OCI-LY1 (cell line): ENCODE data around the gene MICB.
"Not testable (repeated sequence)": the region's sequence is repeated elsewhere in the genome, so short reads cannot be mapped to it uniquely, and the experiment has no call there.

ENCODE experiments used
- H2AFZ ChIP-seq: fragments of 200-600 bp; sonication (generic), shearing (Covaris generic); 2 replicates; pipeline ENCODE4 v1.6.0; 2014; ENCODE audit warnings: antibody characterized with exemption, mild to moderate bottlenecking, low read length
- H3F3A ChIP-seq: fragments of 200-600 bp; sonication (generic), shearing (Covaris generic); 2 replicates; pipeline ENCODE4 v1.6.0; 2014; ENCODE audit warnings: mild to moderate bottlenecking, antibody characterized with exemption, low read length, moderate library complexity; ENCODE audit not compliant: insufficient read depth
- H3K27ac ChIP-seq: fragments of 200-600 bp; sonication (generic); 2 replicates; pipeline ENCODE4 v1.5.1; 2014; ENCODE audit warnings: low read length, mixed run types, mild to moderate bottlenecking, low read depth; ENCODE audit not compliant: poor library complexity, severe bottlenecking
- H3K27me3 ChIP-seq: fragments of 200-600 bp; sonication (generic); 2 replicates; pipeline ENCODE4 v1.6.0; 2014; ENCODE audit warnings: antibody characterized with exemption, mild to moderate bottlenecking, low read length, moderate library complexity; ENCODE audit not compliant: insufficient read depth
- H3K36me3 ChIP-seq: fragments of 200-600 bp; sonication (generic); 2 replicates; pipeline ENCODE4 v1.6.1; 2014; ENCODE audit warnings: mild to moderate bottlenecking, antibody characterized with exemption, low read length, moderate library complexity, mixed read lengths; ENCODE audit not compliant: insufficient read depth
- H3K4me1 ChIP-seq: fragments of 200-600 bp; sonication (generic); 2 replicates; pipeline ENCODE4 v1.5.1; 2014; ENCODE audit warnings: mild to moderate bottlenecking, low read length, moderate library complexity; ENCODE audit not compliant: insufficient read depth, severe bottlenecking
- H3K4me2 ChIP-seq: fragments of 200-600 bp; sonication (generic), shearing (Covaris generic); 2 replicates; pipeline ENCODE4 v1.6.1; 2014; ENCODE audit warnings: low read length
- H3K4me3 ChIP-seq: fragments of 200-600 bp; sonication (generic); 2 replicates; pipeline ENCODE4 v1.5.1; 2014; ENCODE audit warnings: low read length, low read depth, mild to moderate bottlenecking, mixed read lengths; ENCODE audit not compliant: poor library complexity, severe bottlenecking
- H3K79me2 ChIP-seq: fragments of 200-600 bp; shearing (Covaris generic); 2 replicates; pipeline ENCODE4 v1.6.1; 2016; ENCODE audit warnings: mixed run types, low read length, mixed read lengths; ENCODE audit not compliant: insufficient read depth
- H3K9ac ChIP-seq: fragments of 200-600 bp; sonication (generic), shearing (Covaris generic); 2 replicates; pipeline ENCODE4 v1.6.1; 2014; ENCODE audit warnings: mild to moderate bottlenecking, low read length, mixed read lengths
- H3K9me2 ChIP-seq: fragments of 200-600 bp; sonication (generic), shearing (Covaris generic); 2 replicates; pipeline ENCODE4 v1.6.1; 2014; ENCODE audit warnings: low read depth, mild to moderate bottlenecking, low read length, mixed read lengths
- H3K9me3 ChIP-seq: fragments of 200-600 bp; shearing (Covaris generic); 2 replicates; pipeline ENCODE4 v1.6.1; 2014; ENCODE audit warnings: low read length, mixed read lengths
- H4K20me1 ChIP-seq: fragments of 200-600 bp; sonication (generic), shearing (Covaris generic); 2 replicates; pipeline ENCODE4 v1.6.0; 2016; ENCODE audit warnings: mild to moderate bottlenecking, low read length; ENCODE audit not compliant: insufficient read depth
- CTCF ChIP-seq: fragments of 200-600 bp; sonication (generic), shearing (Covaris generic); IDR thresholded peaks from 2 replicates; pipeline ENCODE4 v1.5.1; 2017; ENCODE audit warnings: mild to moderate bottlenecking, antibody characterized with exemption, low read length, moderate library complexity, mixed read lengths
- EZH2 ChIP-seq: fragments of 200-600 bp; sonication (generic), shearing (Covaris generic); IDR thresholded peaks from 2 replicates; pipeline ENCODE4 v1.8.0; 2017; ENCODE audit warnings: borderline replicate concordance, mixed run types, mild to moderate bottlenecking, antibody characterized with exemption, low read length, moderate library complexity, mixed read lengths

The MICB gene

GRCh38 chr6:31453259-31453658 is 44.7 kb upstream of the MICB start:
- Histone ChIP-seq H3K36me3 (no peaks in the 10 kb centered on the region; the same call in 1 of the 2 replicates), H3K4me3 (no peak overlapping the region), H3K79me2 (no peaks in the 10 kb centered on the region), H3K27me3 (peaks cover 5% of the 10 kb centered on the region; the same call in 1 of the 2 replicates), H2AFZ (no peak overlapping the region), H3K9ac (no peak overlapping the region), H3K9me3 (no peaks in the 10 kb centered on the region), H3K27ac (no peak overlapping the region), H4K20me1 (no peaks in the 10 kb centered on the region), H3K4me2 (no peak overlapping the region), H3K4me1 (no peaks in the 10 kb centered on the region), H3K9me2 (no peaks in the 10 kb centered on the region), H3F3A (no peaks in the 10 kb centered on the region)
- TF ChIP-seq EZH2 (no peak), CTCF (no peak)

- not testable (repeated sequence) for H3K4me2 ChIP-seq, H3K9ac ChIP-seq, H3K27ac ChIP-seq, H3K9me2 ChIP-seq, H3K27me3 ChIP-seq, H3K36me3 ChIP-seq, H4K20me1 ChIP-seq, H2AFZ ChIP-seq, H3K79me2 ChIP-seq, H3F3A ChIP-seq, H3K9me3 ChIP-seq, H3K4me3 ChIP-seq, H3K4me1 ChIP-seq
These were observed 38.1 kb upstream of the MICB start for GRCh38 chr6:31459864-31460263.

GRCh38 chr6:31460361-31461025 is 37.5 kb upstream of the MICB start:
- Histone ChIP-seq H4K20me1 (no peaks in the 10 kb centered on the region), H3K9me2 (no peaks in the 10 kb centered on the region), H2AFZ (no peak overlapping the region), H3K27ac (no peak overlapping the region), H3F3A (no peaks in the 10 kb centered on the region), H3K9ac (no peak overlapping the region), H3K9me3 (no peaks in the 10 kb centered on the region), H3K4me3 (no peak overlapping the region), H3K4me2 (no peak overlapping the region), H3K4me1 (no peaks in the 10 kb centered on the region), H3K36me3 (no peaks in the 10 kb centered on the region), H3K79me2 (no peaks in the 10 kb centered on the region), H3K27me3 (no peaks in the 10 kb centered on the region; the same call in 1 of the 2 replicates)
- TF ChIP-seq EZH2 (no peak), CTCF (no peak)
